HFF-Myc (cell line): ENCODE results near the gene SPTSSB.

Experiments
- DNase-seq: peaks from one replicate; pipeline ENCODE4 v3.0.0-alpha.2; 2011; ENCODE audit warnings: low read depth; ENCODE audit errors: extremely low read depth
- H3K4me3 ChIP-seq: replicated peaks from 2 replicates; pipeline ENCODE4 v1.5.1; 2011; ENCODE audit warnings: low read depth, mild to moderate bottlenecking, control low read depth, low read length
- TF ChIP-seq, protein P1 (sequence below): IDR thresholded peaks from 2 replicates; pipeline ENCODE4 v1.5.1; 2012; ENCODE audit warnings: mild to moderate bottlenecking, low read depth, low read length, control low read depth; ENCODE audit errors: missing control alignments

The SPTSSB gene

DNA sequence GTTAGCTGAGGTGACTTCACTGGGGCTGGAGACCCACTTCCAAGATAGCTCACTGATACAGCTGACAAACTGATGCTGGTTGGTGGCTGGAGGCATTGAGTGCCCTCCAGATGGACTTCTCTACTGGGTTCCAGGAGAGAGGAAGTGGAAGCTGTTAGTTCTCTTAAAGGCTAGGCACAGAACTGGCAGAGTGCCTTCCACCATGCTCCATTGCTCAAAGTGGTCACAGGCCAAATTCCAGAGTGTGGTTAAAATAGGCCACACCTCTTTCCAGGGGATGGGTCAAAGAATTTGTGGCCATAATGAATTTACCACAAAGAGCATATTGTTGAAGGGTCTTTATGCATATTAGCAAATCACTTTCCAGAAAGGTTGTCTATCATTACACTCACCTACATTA lies 76.0 kb downstream of the SPTSSB start:
- no peak overlapping the region for H3K4me3 ChIP-seq
- peak; percentile 36 for DNase-seq

More for the DNA sequence above, 76.0 kb downstream of the SPTSSB start:
- TF ChIP-seq, protein P1, sequence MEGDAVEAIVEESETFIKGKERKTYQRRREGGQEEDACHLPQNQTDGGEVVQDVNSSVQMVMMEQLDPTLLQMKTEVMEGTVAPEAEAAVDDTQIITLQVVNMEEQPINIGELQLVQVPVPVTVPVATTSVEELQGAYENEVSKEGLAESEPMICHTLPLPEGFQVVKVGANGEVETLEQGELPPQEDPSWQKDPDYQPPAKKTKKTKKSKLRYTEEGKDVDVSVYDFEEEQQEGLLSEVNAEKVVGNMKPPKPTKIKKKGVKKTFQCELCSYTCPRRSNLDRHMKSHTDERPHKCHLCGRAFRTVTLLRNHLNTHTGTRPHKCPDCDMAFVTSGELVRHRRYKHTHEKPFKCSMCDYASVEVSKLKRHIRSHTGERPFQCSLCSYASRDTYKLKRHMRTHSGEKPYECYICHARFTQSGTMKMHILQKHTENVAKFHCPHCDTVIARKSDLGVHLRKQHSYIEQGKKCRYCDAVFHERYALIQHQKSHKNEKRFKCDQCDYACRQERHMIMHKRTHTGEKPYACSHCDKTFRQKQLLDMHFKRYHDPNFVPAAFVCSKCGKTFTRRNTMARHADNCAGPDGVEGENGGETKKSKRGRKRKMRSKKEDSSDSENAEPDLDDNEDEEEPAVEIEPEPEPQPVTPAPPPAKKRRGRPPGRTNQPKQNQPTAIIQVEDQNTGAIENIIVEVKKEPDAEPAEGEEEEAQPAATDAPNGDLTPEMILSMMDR, result no peak
